ENCODE data around the gene CRYBA2. TPM values are rescaled to one million over a fixed set of nuclear protein-coding genes. Genes with fewer than 3 reads are reported as not detected.
A peak's percentile ranks its signal among the peaks of the same experiment; 100 is the strongest.

Gene CRYBA2
- total RNA-seq (2014; rRNA removed; shearing (Covaris generic)), result not detected in 2 replicates

DNA sequence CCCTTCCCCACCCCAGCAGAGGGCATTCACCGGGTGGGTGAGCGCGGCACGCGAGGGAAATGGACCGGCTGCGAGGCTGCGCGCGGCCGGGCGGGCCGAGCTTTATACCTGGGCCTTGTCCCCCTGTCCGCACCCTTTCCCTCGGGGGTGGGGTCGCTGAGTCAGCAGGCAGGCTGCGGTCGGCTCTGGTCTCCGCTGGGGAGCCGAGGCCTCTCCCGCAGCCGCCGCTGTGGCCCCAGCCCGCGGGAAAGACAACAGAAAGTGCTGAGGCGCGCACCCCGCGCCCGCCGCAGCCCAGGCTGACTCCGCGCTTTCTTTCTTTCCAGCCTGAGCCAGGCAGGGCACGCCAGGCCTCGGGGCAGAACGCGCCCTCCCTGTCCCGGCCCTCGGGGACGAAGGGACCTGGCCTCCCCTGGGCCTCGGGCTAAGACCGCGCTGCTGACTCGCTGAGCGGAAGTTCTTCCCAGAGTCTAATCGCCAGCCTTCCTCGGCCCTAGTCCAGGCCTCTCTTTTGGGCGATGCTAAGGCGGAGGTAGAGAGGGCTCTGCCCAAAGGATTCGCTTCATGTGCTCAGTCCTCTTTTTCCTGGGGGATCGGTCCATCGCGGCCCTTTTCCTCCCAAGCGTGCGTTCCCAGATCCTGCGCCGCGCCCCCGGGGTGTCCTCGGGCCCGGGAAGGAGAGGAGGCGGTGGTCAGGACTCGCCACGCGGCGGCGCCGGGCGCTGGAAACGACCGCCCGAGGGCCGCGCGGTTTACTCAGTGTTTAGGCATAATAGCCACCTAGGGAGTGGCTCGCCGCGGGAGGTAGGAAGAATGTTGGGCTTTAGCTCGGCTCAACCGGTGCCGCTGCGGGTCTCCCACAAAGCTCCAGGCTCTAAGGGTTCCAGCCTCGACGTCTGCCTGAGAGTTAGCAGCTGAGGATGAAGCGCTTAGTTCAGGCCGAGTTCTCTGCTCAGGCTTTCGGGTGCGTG is at the start of gene CRYBA2:
Gene CRYBA2 (minus strand): TSS at position 78 of the 971 bp plus-strand sequence. CDS start 246 bp downstream, outside the sequence.
- H3K36me3 ChIP-seq (replicated peaks; ENCODE audit: control insufficient read depth, insufficient read depth, low read length), result no peaks in the 10 kb centered on the region
- peak within 1 kb of the TSS; percentile 15; the same call in 1 of the 2 replicates for H3K4me3 ChIP-seq (ENCODE audit: insufficient read depth, low read depth, low read length)
- peak; percentile 81 for DNase-seq
- peaks cover 99% of the 10 kb centered on the region for H3K27me3 ChIP-seq (ENCODE audit: control insufficient read depth, insufficient read depth, low read length)

GRCh38 chr2:219042750-219043149 is 49.5 kb upstream of the CRYBA2 start:
- Histone ChIP-seq H3K4me3 (ENCODE audit: insufficient read depth, low read depth, low read length) (no peak overlapping the region), H3K36me3 (replicated peaks; ENCODE audit: control insufficient read depth, insufficient read depth, low read length) (no peaks in the 10 kb centered on the region), H3K27me3 (ENCODE audit: control insufficient read depth, insufficient read depth, low read length) (peaks cover 9% of the 10 kb centered on the region; the same call in 1 of the 2 replicates)
- no peak for DNase-seq

GRCh38 chr2:219042157-219042556 is 48.9 kb upstream of the CRYBA2 start:
- H3K36me3 ChIP-seq (replicated peaks; ENCODE audit: control insufficient read depth, insufficient read depth, low read length), result no peaks in the 10 kb centered on the region
- no peak for DNase-seq
- no peak overlapping the region for H3K4me3 ChIP-seq (ENCODE audit: insufficient read depth, low read depth, low read length)
- H3K27me3 ChIP-seq (ENCODE audit: control insufficient read depth, insufficient read depth, low read length), result peaks cover 8% of the 10 kb centered on the region; the same call in 1 of the 2 replicates

DNA sequence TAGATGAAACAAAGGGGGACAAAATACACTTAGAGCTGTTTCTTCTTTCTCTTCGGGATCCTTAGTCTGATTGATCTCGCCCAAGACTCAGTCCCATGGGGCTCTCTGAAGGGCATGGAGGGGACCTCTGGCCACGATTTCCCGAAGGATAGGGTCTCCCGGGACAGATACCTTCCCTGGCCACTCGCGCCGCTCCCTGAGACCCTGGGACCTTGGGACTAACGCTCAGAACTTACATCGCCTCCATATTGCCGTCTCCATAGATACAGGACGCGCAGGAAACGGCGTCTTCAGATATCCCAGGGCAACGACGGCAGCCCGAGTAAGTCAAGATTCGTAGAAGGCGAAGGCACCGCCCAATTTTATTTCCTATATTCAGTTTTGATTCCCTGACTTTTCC is 48.0 kb upstream of the CRYBA2 start, which contains the start of gene CFAP65:
Gene CFAP65 (minus strand): TSS at position 265 of the 400 bp plus-strand sequence. CDS start 2,468 bp downstream, outside the sequence.
- DNase-seq, result peak; percentile 88
- H3K36me3 ChIP-seq (replicated peaks; ENCODE audit: control insufficient read depth, insufficient read depth, low read length), result no peaks in the 10 kb centered on the region
- peaks cover 8% of the 10 kb centered on the region; the same call in 1 of the 2 replicates for H3K27me3 ChIP-seq (ENCODE audit: control insufficient read depth, insufficient read depth, low read length)
- H3K4me3 ChIP-seq (ENCODE audit: insufficient read depth, low read depth, low read length), result peak within 1 kb of the TSS; percentile 48

GRCh38 chr2:219038600-219038999 is 45.4 kb upstream of the CRYBA2 start:
- Histone ChIP-seq H3K36me3 (replicated peaks; ENCODE audit: control insufficient read depth, insufficient read depth, low read length) (no peaks in the 10 kb centered on the region), H3K4me3 (ENCODE audit: insufficient read depth, low read depth, low read length) (no peak overlapping the region), H3K27me3 (ENCODE audit: control insufficient read depth, insufficient read depth, low read length) (peaks cover 17% of the 10 kb centered on the region; the same call in 1 of the 2 replicates)
- DNase-seq, result no peak

DNA sequence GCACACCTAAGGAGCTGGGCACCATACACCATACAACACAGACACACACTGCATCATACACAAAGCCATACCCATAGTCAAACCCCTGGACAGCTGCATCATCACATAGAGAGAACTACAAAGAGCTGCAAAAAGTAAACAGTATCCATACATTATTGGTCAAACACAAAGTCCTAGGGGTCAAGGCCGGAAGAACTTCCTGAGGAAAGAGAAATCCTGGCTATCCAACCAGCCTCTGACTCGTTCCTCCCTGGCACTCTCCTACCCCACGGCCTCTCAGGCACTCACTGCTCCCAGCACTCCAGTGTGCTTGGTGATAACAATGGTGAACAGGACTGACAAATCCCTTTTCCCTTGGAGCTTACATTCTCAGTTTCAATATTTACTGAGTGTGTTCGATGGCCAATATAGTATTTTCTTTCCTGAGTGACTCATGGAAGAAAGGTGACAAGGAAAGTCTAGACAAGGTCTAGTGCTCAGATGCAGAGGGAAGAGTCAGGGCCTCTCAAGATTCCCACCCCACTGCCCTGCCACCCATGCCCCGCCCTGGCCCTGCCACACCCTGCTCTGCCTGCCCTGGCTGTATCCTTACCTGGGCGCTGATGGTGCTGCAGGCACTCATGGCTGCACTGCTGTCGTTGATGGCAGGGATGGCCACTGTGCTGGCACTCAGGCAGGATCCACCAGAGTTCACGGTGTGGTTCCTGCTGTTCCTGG is 44.7 kb upstream of the CRYBA2 start:
- no peak for DNase-seq
- Histone ChIP-seq H3K4me3 (ENCODE audit: insufficient read depth, low read depth, low read length) (no peak overlapping the region), H3K36me3 (replicated peaks; ENCODE audit: control insufficient read depth, insufficient read depth, low read length) (no peaks in the 10 kb centered on the region), H3K27me3 (ENCODE audit: control insufficient read depth, insufficient read depth, low read length) (peaks cover 17% of the 10 kb centered on the region; the same call in 1 of the 2 replicates)

DNA sequence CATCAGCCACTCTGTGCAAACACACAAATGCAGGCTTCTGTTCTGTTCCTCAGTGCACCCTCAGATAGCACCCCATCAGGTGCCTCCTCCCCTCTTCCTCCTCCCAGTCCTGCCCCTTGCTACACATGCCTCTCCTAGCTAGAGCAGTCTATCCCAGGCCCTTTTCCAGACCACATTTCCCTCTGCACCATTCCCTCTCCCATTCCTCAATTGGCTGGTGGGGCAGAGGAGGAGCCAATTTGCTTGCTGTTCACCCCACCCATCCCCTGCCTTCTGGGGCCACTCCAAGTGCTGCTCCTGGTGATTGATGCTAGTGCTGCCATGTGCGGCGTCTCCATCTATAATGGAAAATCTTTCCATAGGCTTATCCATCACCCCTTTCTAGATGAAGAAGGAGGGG is 42.7 kb upstream of the CRYBA2 start:
- peaks cover 15% of the 10 kb centered on the region; the same call in 1 of the 2 replicates for H3K27me3 ChIP-seq (ENCODE audit: control insufficient read depth, insufficient read depth, low read length)
- no peaks in the 10 kb centered on the region for H3K36me3 ChIP-seq (replicated peaks; ENCODE audit: control insufficient read depth, insufficient read depth, low read length)
- no peak overlapping the region for H3K4me3 ChIP-seq (ENCODE audit: insufficient read depth, low read depth, low read length)
- DNase-seq, result no peak

GRCh38 chr2:219034823-219035222 is 41.6 kb upstream of the CRYBA2 start:
- peaks cover 10% of the 10 kb centered on the region; the same call in 1 of the 2 replicates for H3K27me3 ChIP-seq (ENCODE audit: control insufficient read depth, insufficient read depth, low read length)
- DNase-seq, result no peak

DNA sequence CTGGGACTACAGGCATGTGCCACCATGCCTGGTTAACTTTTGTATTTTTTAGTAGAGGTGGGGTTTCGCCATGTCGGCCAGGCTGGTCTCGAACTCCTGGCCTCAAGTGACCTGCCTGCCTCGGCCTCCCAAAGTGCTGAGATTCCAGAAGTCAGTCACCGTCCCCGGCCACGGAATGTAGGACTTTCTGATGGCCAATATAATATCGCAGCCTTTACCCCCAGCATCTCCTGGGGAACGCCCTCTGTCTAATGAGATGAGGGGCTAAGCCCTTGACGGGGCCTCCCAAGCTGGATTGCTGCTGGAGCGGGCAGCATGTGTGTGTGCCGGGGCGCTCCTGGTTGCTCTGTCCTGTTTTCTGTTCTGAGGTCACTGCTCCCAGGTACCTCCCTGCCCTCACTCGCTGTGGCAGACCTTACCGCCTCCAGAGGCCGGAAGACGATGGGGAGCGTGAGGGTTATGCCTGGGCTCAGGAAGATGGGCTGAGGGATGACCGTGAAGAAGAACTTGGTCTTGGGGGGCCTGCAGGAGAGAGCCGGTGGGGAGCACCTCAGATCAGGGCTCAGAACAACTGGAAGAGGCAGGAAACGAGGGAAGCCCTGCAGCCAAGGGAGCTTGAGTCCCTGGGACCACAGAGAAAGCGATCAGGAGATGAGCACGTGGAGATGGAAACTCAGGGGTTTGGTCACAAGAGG is 39.0 kb upstream of the CRYBA2 start:
- Histone ChIP-seq H3K27me3 (ENCODE audit: control insufficient read depth, insufficient read depth, low read length) (peaks cover 8% of the 10 kb centered on the region; the same call in 1 of the 2 replicates), H3K36me3 (replicated peaks; ENCODE audit: control insufficient read depth, insufficient read depth, low read length) (no peaks in the 10 kb centered on the region), H3K4me3 (ENCODE audit: insufficient read depth, low read depth, low read length) (no peak overlapping the region)
- DNase-seq, result no peak

More at GRCh38 chr2:219034823-219035222, 41.6 kb upstream of the CRYBA2 start:
- H3K36me3 ChIP-seq (replicated peaks; ENCODE audit: control insufficient read depth, insufficient read depth, low read length), result no peaks in the 10 kb centered on the region
- H3K4me3 ChIP-seq (ENCODE audit: insufficient read depth, low read depth, low read length), result no peak overlapping the region

GRCh38 chr2:219031005-219031738 is 38.0 kb upstream of the CRYBA2 start:
- Histone ChIP-seq H3K36me3 (replicated peaks; ENCODE audit: control insufficient read depth, insufficient read depth, low read length) (no peaks in the 10 kb centered on the region), H3K27me3 (ENCODE audit: control insufficient read depth, insufficient read depth, low read length) (peaks cover 8% of the 10 kb centered on the region; the same call in 1 of the 2 replicates), H3K4me3 (ENCODE audit: insufficient read depth, low read depth, low read length) (no peak overlapping the region)
- no peak for DNase-seq

GRCh38 chr2:219030177-219030940 is 37.1 kb upstream of the CRYBA2 start:
- Histone ChIP-seq H3K27me3 (ENCODE audit: control insufficient read depth, insufficient read depth, low read length) (peaks cover 6% of the 10 kb centered on the region; the same call in 1 of the 2 replicates), H3K4me3 (ENCODE audit: insufficient read depth, low read depth, low read length) (no peak overlapping the region), H3K36me3 (replicated peaks; ENCODE audit: control insufficient read depth, insufficient read depth, low read length) (no peaks in the 10 kb centered on the region)
- no peak for DNase-seq

GRCh38 chr2:219029829-219030165 is 36.6 kb upstream of the CRYBA2 start:
- H3K4me3 ChIP-seq (ENCODE audit: insufficient read depth, low read depth, low read length), result no peak overlapping the region
- peaks cover 5% of the 10 kb centered on the region; the same call in 1 of the 2 replicates for H3K27me3 ChIP-seq (ENCODE audit: control insufficient read depth, insufficient read depth, low read length)
- H3K36me3 ChIP-seq (replicated peaks; ENCODE audit: control insufficient read depth, insufficient read depth, low read length), result no peaks in the 10 kb centered on the region
- peak; percentile 95 for DNase-seq
